Adrenal gland (tissue), 12 donors: ENCODE data around the gene TAF1A. TPM values are rescaled to one million over a fixed set of nuclear protein-coding genes. Genes with fewer than 3 reads are reported as not detected.

Experiments used
- DNase-seq, 7 donors: peaks; one replicate each; pipeline ENCODE4 v3.0.0-alpha.2; 2019 to 2020
- H3K27ac ChIP-seq, 5 donors: fragments of 200-600 bp; sonication (generic) in 4 of 5; 1 replicate in 3 of 5; 2 replicates in 2 of 5; pipeline versions ENCODE4 v1.5.1 to v1.8.0; 2016 to 2020; ENCODE audit warnings: mild to moderate bottlenecking in 1 of 5
- H3K27me3 ChIP-seq: fragments of 200-600 bp; 2 replicates; pipeline ENCODE4 v1.8.0; 2021
- H3K36me3 ChIP-seq, 2 donors: fragments of 200-600 bp; replicated peaks in 1 of 2; 1 replicate in 1 of 2; 2 replicates in 1 of 2; pipeline versions ENCODE4 v1.5.1 to v1.8.0; 2018 to 2022
- H3K4me1 ChIP-seq, 2 donors: fragments of 200-600 bp; replicated peaks in 1 of 2; 1 replicate in 1 of 2; 2 replicates in 1 of 2; pipeline versions ENCODE4 v1.5.1 to v1.8.0; 2018 to 2021
- H3K4me3 ChIP-seq, 4 donors: fragments of 200-600 bp; sonication (generic) in 3 of 4; one replicate each; pipeline ENCODE4 v1.5.1; 2016 to 2018
- H3K9me3 ChIP-seq, 3 donors: fragments of 200-600 bp; sonication (generic) in 1 of 3; replicated peaks in 1 of 3; 1 replicate in 2 of 3; 2 replicates in 1 of 3; pipeline versions ENCODE4 v1.5.1 to v1.8.0; 2016 to 2021
- CTCF ChIP-seq, 6 experiments: fragments of 450-650 bp in 4 of 6; fragments of 200-600 bp in 2 of 6; sonication (generic) in 1 of 6; IDR thresholded peaks; 1 replicate in 5 of 6; 2 replicates in 1 of 6; pipeline versions ENCODE4 v1.5.1 to v1.8.0; 2016 to 2021; ENCODE audit warnings: antibody characterized with exemption in 6 of 6, mild to moderate bottlenecking in 2 of 6, moderate library complexity in 1 of 6
- POLR2A ChIP-seq, 2 donors: fragments of 450-650 bp; IDR thresholded peaks; one replicate each; pipeline ENCODE4 v1.6.1; 2017; ENCODE audit warnings: antibody characterized with exemption in 2 of 2, mild to moderate bottlenecking in 2 of 2, moderate library complexity in 1 of 2
- WGBS, 4 donors: extraction: QIAGEN DNeasy Blood & Tissue Kit in 2 of 4; methylation state at CpG; one replicate each; pipeline versions ENCODE4 v1.1.5 to v1.1.7; 2013 to 2017; 5-methylcytosine and 5-hydroxymethylcytosine counted together
- intact Hi-C, 2 donors: fragments of 100-400 bp; cut with DNase I; formaldehyde crosslinking; loops; one replicate each; pipeline versions ENCODE4 v1.14.1 to v1.15.0; 2022 to 2023
- polyA plus RNA-seq, 3 donors: library from polyadenylated mRNA; stranded (reverse); fragments of 200-250 nt in 2 of 3; fragments of 350-450 nt in 1 of 3; fragmentation: Illumina TruSeq in 1 of 3; extraction: RNeasy Lipid Tissue Mini Kit (QIAGEN cat#74804) in 1 of 3; gene quantifications; one replicate each; pipeline ENCODE4 v1.2.3, GENCODE V29; 2013 to 2014
- total RNA-seq, 9 donors: library from RNA; depleted of rRNA in 4 of 9; stranded (reverse); fragments of >200 nt in 4 of 9; fragments of 120-200 nt in 1 of 9; fragmentation: NEBNext Ultra II Directional in 1 of 9; extraction: Animal tissue kit (Norgen Biotek cat#: 25700) in 1 of 9; gene quantifications; one replicate each; pipeline versions ENCODE4 v1.1.0 to v1.2.4, GENCODE V29; 2013 to 2023
- donor health status: healthy with polysubstance abuse.
- donor health status: Bipolar disorder and iron deficiency.
- donor health status: DM: yes; HTN: yes; CAD: no.
- donor health status: DM: no; HTN: no; CAD: no.
- donor health status: DM: no; HTN: no; CAD: no.
- donor health status: DM: yes; HTN: yes; CAD: no.

TAF1A gene
- total and polyA plus RNA-seq, 12 donors = 1.4 to 9.6 (median 5.7) TPM

GRCh38 chr1:222570837-222571236 lies 18.9 kb downstream of the TAF1A start:
- Histone ChIP-seq H3K36me3 (peaks cover 0 to 8% of the 10 kb centered on the region in 2 donors), H3K27ac (no peak overlapping the region), H3K4me3 (no peak overlapping the region), H3K9me3 (no peaks in the 10 kb centered on the region), H3K4me1 (no peaks in the 10 kb centered on the region), H3K27me3 (no peaks in the 10 kb centered on the region)
- no peak for DNase-seq
- 95 to 100% (median 97%) methylated on average over 1 of the region's 1 CpG for WGBS, 4 donors
- intact Hi-C loops = no loop called here
- TF ChIP-seq POLR2A (IDR thresholded peaks at IDR 0.05) (no peak), CTCF (IDR thresholded peaks at IDR 0.05) (no peak)

DNA sequence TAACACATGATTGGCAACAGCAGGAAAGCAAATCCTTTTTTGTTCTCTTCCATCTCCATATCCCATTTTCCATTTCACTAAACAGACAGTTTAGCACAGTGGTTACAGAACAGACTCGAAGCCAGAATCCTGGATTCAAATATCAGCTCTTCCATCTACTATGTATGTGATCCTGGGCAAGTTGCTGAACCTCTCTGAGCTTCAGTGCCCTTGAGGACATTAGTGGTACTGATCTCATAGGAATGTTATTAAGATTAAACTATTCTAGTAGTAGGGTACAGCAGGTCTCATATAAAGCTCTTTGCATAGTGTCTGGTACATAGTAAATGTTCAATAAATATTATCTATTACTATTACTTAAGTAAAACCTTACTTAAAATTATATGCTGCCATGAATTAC lies 28.1 kb downstream of the TAF1A start:
- H3K36me3 ChIP-seq = peaks cover 0 to 38% of the 10 kb centered on the region in 2 donors
- TF ChIP-seq POLR2A (IDR thresholded peaks at IDR 0.05) (no peak), CTCF (IDR thresholded peaks at IDR 0.05) (no peak)

GRCh38 chr1:222557574-222557973 lies 32.2 kb downstream of the TAF1A start:
- Histone ChIP-seq H3K36me3 (peaks cover 0 to 32% of the 10 kb centered on the region in 2 donors), H3K9me3 (no peaks in the 10 kb centered on the region), H3K27me3 (no peaks in the 10 kb centered on the region), H3K4me3 (no peak overlapping the region), H3K27ac (no peak overlapping the region), H3K4me1 (no peaks in the 10 kb centered on the region)
- TF ChIP-seq CTCF (IDR thresholded peaks at IDR 0.05) (no peak), POLR2A (IDR thresholded peaks at IDR 0.05) (no peak)
- no peak for DNase-seq
- 80 to 100% (median 98%) methylated on average over 7 of the region's 7 CpGs for WGBS, 4 donors
- intact Hi-C loops = no loop called here

More for the DNA sequence above, 28.1 kb downstream of the TAF1A start:
- intact Hi-C loops = no loop called here
- Histone ChIP-seq H3K27me3 (no peaks in the 10 kb centered on the region), H3K4me1 (no peaks in the 10 kb centered on the region), H3K9me3 (no peaks in the 10 kb centered on the region), H3K27ac (no peak overlapping the region), H3K4me3 (no peak overlapping the region)
- WGBS, 4 donors = 96 to 100% (median 99%) methylated on average over 1 of the region's 1 CpG
- DNase-seq = no peak

DNA sequence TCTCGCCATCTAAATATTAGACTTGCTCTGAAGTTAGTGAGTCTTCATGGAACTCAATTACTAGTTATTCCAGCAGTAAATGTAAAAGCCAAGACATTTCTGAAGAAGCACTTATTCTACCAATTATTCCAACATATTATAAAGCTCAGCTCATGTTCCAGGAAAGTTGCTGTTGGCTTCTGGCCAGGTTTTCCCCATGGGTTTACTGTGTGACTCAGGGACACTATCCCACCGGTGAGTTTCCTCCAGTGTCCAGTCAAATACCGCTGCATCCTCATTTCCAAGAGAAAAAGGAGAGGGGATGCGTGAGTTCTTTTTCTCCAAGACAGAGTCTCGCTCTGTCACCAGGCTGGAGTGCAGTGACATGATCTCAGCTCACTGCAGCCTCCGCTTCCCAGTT lies 32.6 kb downstream of the TAF1A start:
- no peak overlapping the region for H3K4me3 ChIP-seq
- no peaks in the 10 kb centered on the region for H3K27me3 ChIP-seq
- no peak overlapping the region for H3K27ac ChIP-seq
- no peaks in the 10 kb centered on the region for H3K4me1 ChIP-seq
- no peak for TF ChIP-seq POLR2A (IDR thresholded peaks at IDR 0.05)
- no peak for TF ChIP-seq CTCF (IDR thresholded peaks at IDR 0.05)
- no peak for DNase-seq
- H3K9me3 ChIP-seq = no peaks in the 10 kb centered on the region
- 75 to 78% (median 76%) methylated on average over 6 of the region's 6 CpGs for WGBS, 4 donors
- peaks cover 0 to 32% of the 10 kb centered on the region in 2 donors for H3K36me3 ChIP-seq
- intact Hi-C loops = no loop called here
